Endothelial cell of umbilical vein (primary cell): ENCODE results near the gene P4HA3. TPM values are rescaled to one million over a fixed set of nuclear protein-coding genes. Genes with fewer than 3 reads are reported as not detected.

Experiments used
- BruUV-seq: library from RNA; stranded (reverse); fragments of 400-500 nt; replicated peaks from 2 replicates; lab custom pipeline; 2021; lab: Mats Ljungman, UMichigan
- CTCF ChIA-PET: fragments of 300-600, 350-600 bp; sonication (Branson Sonifier 250); formaldehyde crosslinking; loops from one replicate; lab custom pipeline; 2021; ENCODE audit warnings: antibody characterized with exemption, inconsistent platforms; lab: Charles Lee
- POLR2A ChIA-PET: fragments of 300-600, 350-600 bp; sonication (Branson Sonifier 250); formaldehyde crosslinking; loops from one replicate; lab custom pipeline; 2021; ENCODE audit warnings: antibody characterized with exemption, inconsistent platforms; lab: Charles Lee
- DNase-seq: peaks from one replicate; pipeline ENCODE4 v3.0.0-alpha.2; 2011; ENCODE audit warnings: low read depth, low spot score
- FAIRE-seq: peaks from 2 replicates; lab custom pipeline; 2011; peaks lifted over from hg19 to GRCh38; lab: Jason Lieb, UNC
- H2AFZ ChIP-seq: 2 replicates; pipeline ENCODE4 v1.6.0; 2012; ENCODE audit warnings: low read depth, low read length, control low read depth, inconsistent platforms
- H3K27ac ChIP-seq: 2 replicates; pipeline ENCODE4 v1.5.1; 2011; ENCODE audit warnings: low read depth, mild to moderate bottlenecking, control low read depth, low read length, moderate library complexity; ENCODE audit not compliant: insufficient read depth
- H3K27me3 ChIP-seq, 2 experiments: 2 replicates each; pipeline versions ENCODE4 v1.6.0 to v1.6.1; 2011; ENCODE audit warnings: low read length in 2 of 2, mixed read lengths in 1 of 2; ENCODE audit not compliant: control insufficient read depth in 2 of 2, insufficient read depth in 2 of 2
- H3K36me3 ChIP-seq, 2 experiments: 2 replicates in 1 of 2; 3 replicates in 1 of 2; pipeline ENCODE4 v1.5.1; 2011; ENCODE audit warnings: low read length in 2 of 2, mild to moderate bottlenecking in 1 of 2, moderate library complexity in 1 of 2; ENCODE audit not compliant: control insufficient read depth in 2 of 2, insufficient read depth in 2 of 2; ENCODE audit errors: extremely low read depth in 1 of 2
- H3K4me1 ChIP-seq: 3 replicates; pipeline ENCODE4 v1.5.1; 2011; ENCODE audit warnings: mild to moderate bottlenecking, low read length; ENCODE audit not compliant: control insufficient read depth, insufficient read depth; ENCODE audit errors: extremely low read depth
- H3K4me2 ChIP-seq: 2 replicates; pipeline ENCODE4 v1.6.1; 2011; ENCODE audit warnings: low read length, control low read depth, mixed read lengths; ENCODE audit not compliant: insufficient read depth
- H3K4me3 ChIP-seq, 3 experiments: fragments of 200-600 bp in 1 of 3; sonication (generic), shearing (Covaris generic) in 1 of 3; replicated peaks in 1 of 3; 2 replicates each; pipeline ENCODE4 v1.5.1; 2011 to 2016; ENCODE audit warnings: control low read depth in 3 of 3, low read length in 3 of 3, mild to moderate bottlenecking in 2 of 3, inconsistent platforms in 1 of 3, low read depth in 1 of 3, moderate library complexity in 1 of 3; ENCODE audit not compliant: insufficient read depth in 1 of 3
- H3K79me2 ChIP-seq: 2 replicates; pipeline ENCODE4 v1.6.0; 2012; ENCODE audit warnings: low read length, inconsistent platforms; ENCODE audit not compliant: control insufficient read depth, insufficient read depth
- H3K9ac ChIP-seq: replicated peaks from 2 replicates; pipeline ENCODE3; 2011; ENCODE audit warnings: low read length, control low read depth; ENCODE audit not compliant: insufficient read depth; ENCODE audit errors: extremely low read depth
- H3K9me1 ChIP-seq: replicated peaks from 3 replicates; pipeline ENCODE4 v1.6.0; 2011; ENCODE audit warnings: mild to moderate bottlenecking, low read length; ENCODE audit not compliant: control insufficient read depth, insufficient read depth; ENCODE audit errors: extremely low read depth
- H3K9me3 ChIP-seq: replicated peaks from 2 replicates; pipeline ENCODE4 v1.5.1; 2012; ENCODE audit warnings: low read length, inconsistent platforms; ENCODE audit not compliant: control insufficient read depth, insufficient read depth
- H4K20me1 ChIP-seq: replicated peaks from 2 replicates; pipeline ENCODE3; 2011; ENCODE audit warnings: mild to moderate bottlenecking, low read length; ENCODE audit not compliant: control insufficient read depth, insufficient read depth; ENCODE audit errors: extremely low read depth
- EZH2 ChIP-seq: IDR thresholded peaks from 2 replicates; pipeline ENCODE4 v1.6.1; 2012; ENCODE audit warnings: borderline replicate concordance, low read depth, mild to moderate bottlenecking, moderate library complexity, low read length, inconsistent platforms; ENCODE audit not compliant: severe bottlenecking
- FOS ChIP-seq: IDR thresholded peaks from 2 replicates; pipeline ENCODE4 v1.6.1; 2011; ENCODE audit warnings: mild to moderate bottlenecking, low read length, moderate library complexity, borderline replicate concordance; ENCODE audit not compliant: insufficient read depth
- GATA2 ChIP-seq: IDR thresholded peaks from 2 replicates; pipeline ENCODE4 v1.7.0; 2011; ENCODE audit warnings: low read depth, mild to moderate bottlenecking, moderate library complexity, mixed read lengths, low read length; ENCODE audit not compliant: insufficient read length, insufficient read depth
- JUN ChIP-seq: IDR thresholded peaks from 2 replicates; pipeline ENCODE4 v1.6.1; 2011; ENCODE audit warnings: borderline replicate concordance, low read depth; ENCODE audit not compliant: insufficient read length, insufficient read depth
- MAX ChIP-seq: IDR thresholded peaks from 2 replicates; pipeline ENCODE4 v1.6.1; 2011; ENCODE audit not compliant: insufficient read depth, insufficient read length
- MYC ChIP-seq: IDR thresholded peaks from one replicate; pipeline ENCODE4 v1.6.1; 2011; ENCODE audit warnings: mild to moderate bottlenecking, low read depth, low read length
- POLR2A ChIP-seq: IDR thresholded peaks from 2 replicates; pipeline ENCODE4 v1.6.1; 2012; ENCODE audit warnings: low read depth, mild to moderate bottlenecking, control low read depth, low read length
- POLR2AphosphoS5 ChIP-seq: IDR thresholded peaks from 2 replicates; pipeline ENCODE4 v1.6.1; 2012; ENCODE audit warnings: low read depth, mild to moderate bottlenecking, control low read depth, low read length, moderate library complexity; ENCODE audit not compliant: insufficient read depth
- dilution Hi-C: fragments of 300-500 bp; cut with MboI; formaldehyde crosslinking; loops from one replicate; pipeline ENCODE4 v1.15.0; 2019; ENCODE audit warnings: low sequenced_read_pairs; ENCODE audit not compliant: extremely low pct_ligation_motif_present
- intact Hi-C: fragments of 100-400 bp; cut with micrococcal nuclease; formaldehyde crosslinking; loops from one replicate; pipeline ENCODE4 v1.10.0; 2022
- polyA plus RNA-seq, 4 experiments: library from polyadenylated mRNA; depleted of rRNA in 3 of 4; stranded (reverse) in 3 of 4; unstranded in 1 of 4; fragments of >200 nt; gene quantifications; 2 replicates each; pipeline versions ENCODE4 v1.2.1 to v1.2.3, GENCODE V29; 2011 to 2012; ENCODE audit warnings: missing spikeins in 1 of 4
- total RNA-seq: library from RNA; stranded (reverse); gene quantifications from 2 replicates; pipeline ENCODE4 v1.2.3, GENCODE V29; 2021
- TF ChIP-seq, protein P1 (sequence below), 2 donors: IDR thresholded peaks; 1 replicate in 1 of 2; 2 replicates in 1 of 2; pipeline ENCODE4 v1.5.1; 2011; ENCODE audit warnings: low read length in 2 of 2, mild to moderate bottlenecking in 2 of 2, moderate library complexity in 2 of 2, control low read depth in 1 of 2, inconsistent platforms in 1 of 2, low read depth in 1 of 2; ENCODE audit not compliant: insufficient read depth in 1 of 2; ENCODE audit errors: extremely low read depth in 1 of 2

P4HA3 gene
- total and polyA plus RNA-seq, 2 donors (not counting 3 experiments of a cell fraction or from before 2014, with no cell fraction given), result 26.9 to 40.0 TPM

DNA sequence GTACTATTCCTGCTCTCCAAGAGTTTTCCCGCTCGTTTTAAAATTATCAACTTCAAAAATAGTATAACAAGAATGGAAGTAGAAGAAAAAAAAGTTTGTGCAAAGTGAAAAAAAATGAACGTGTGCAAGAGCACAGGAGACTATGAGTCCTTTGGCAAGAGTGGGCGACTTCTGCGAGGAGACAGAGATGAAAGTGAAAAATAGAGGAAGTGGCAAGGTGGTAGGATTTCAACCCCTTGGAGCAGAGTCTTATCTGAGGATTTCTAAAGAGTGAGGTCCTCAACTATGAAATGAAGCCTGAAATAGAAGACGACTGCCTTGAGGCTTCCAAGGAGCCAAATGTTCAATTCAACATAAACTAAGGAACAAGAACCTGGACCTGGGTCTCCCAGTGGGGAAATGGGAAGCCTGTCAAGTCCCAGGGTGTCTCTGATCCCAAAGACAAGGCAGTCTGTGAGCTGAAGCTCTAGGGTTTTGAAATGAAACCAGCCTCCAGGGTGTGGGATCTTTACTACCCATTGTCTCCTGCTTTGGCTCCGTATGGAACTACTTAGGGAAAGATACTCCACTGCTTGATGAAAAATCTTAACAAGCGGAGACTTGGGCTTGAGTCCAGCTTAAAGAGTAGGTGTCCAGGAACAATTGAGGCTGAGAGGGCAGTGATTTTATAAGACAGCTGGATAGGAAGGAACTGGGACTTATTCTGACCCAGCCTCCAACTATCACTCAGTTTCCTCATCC is 4.8 kb downstream of the P4HA3 start:
- no peak overlapping the region for H3K4me2 ChIP-seq

More for the DNA sequence above, 4.8 kb downstream of the P4HA3 start:
- H3K9ac ChIP-seq, result no peak overlapping the region
- H3K9me3 ChIP-seq, result no peaks in the 10 kb centered on the region
- TF ChIP-seq MYC (no peak), GATA2 (no peak), FOS (no peak), POLR2A (no peak), JUN (no peak), MAX (no peak), POLR2AphosphoS5 (no peak), EZH2 (no peak)
- TF ChIP-seq, protein P1, sequence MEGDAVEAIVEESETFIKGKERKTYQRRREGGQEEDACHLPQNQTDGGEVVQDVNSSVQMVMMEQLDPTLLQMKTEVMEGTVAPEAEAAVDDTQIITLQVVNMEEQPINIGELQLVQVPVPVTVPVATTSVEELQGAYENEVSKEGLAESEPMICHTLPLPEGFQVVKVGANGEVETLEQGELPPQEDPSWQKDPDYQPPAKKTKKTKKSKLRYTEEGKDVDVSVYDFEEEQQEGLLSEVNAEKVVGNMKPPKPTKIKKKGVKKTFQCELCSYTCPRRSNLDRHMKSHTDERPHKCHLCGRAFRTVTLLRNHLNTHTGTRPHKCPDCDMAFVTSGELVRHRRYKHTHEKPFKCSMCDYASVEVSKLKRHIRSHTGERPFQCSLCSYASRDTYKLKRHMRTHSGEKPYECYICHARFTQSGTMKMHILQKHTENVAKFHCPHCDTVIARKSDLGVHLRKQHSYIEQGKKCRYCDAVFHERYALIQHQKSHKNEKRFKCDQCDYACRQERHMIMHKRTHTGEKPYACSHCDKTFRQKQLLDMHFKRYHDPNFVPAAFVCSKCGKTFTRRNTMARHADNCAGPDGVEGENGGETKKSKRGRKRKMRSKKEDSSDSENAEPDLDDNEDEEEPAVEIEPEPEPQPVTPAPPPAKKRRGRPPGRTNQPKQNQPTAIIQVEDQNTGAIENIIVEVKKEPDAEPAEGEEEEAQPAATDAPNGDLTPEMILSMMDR (IDR thresholded peaks at IDR 0.05; ENCODE audit: extremely low read depth in 1 of 2, insufficient read depth in 1 of 2, low read depth in 1 of 2, low read length in 2 of 2), result no peak
- peak; percentile 37 for DNase-seq
- H4K20me1 ChIP-seq, result no peaks in the 10 kb centered on the region
- no peaks in the 10 kb centered on the region for H3K27me3 ChIP-seq
- H3K36me3 ChIP-seq, result peaks cover 2% of the 10 kb centered on the region in 2 experiments
- H2AFZ ChIP-seq, result no peak overlapping the region
- H3K4me3 ChIP-seq, result no peak overlapping the region
- no peaks in the 10 kb centered on the region for H3K9me1 ChIP-seq
- dilution Hi-C loops (no loop called here), intact Hi-C loops (no loop called here)
- FAIRE-seq, result no peak
- no peak overlapping the region for H3K27ac ChIP-seq
- BruUV-seq, result no TSS peak
- peaks cover 8% of the 10 kb centered on the region for H3K4me1 ChIP-seq
- H3K79me2 ChIP-seq, result no peaks in the 10 kb centered on the region
- ChIA-PET POLR2A (no interaction called here), CTCF (no interaction called here)
